H1 (cell line): ENCODE measurements around the gene ARMC12. TPM values are rescaled to one million over a fixed set of nuclear protein-coding genes. Genes with fewer than 3 reads are reported as not detected.

Experiments used
- CTCF ChIA-PET: fragments of 300-600 bp; sonication (Branson Sonifier 250); formaldehyde crosslinking; loops from one replicate; lab custom pipeline; 2021; ENCODE audit not compliant: partially characterized antibody; lab: Charles Lee
- POLR2A ChIA-PET: fragments of 300-600 bp; sonication (Branson Sonifier 250); formaldehyde crosslinking; loops from one replicate; lab custom pipeline; 2021; ENCODE audit warnings: inconsistent platforms; ENCODE audit not compliant: partially characterized antibody; lab: Charles Lee
- DNase-seq, 2 experiments: peaks; one replicate each; pipeline versions ENCODE4 v3.0.0 to v3.0.0-alpha.2; 2010 to 2022; ENCODE audit warnings: low spot score in 2 of 2, low read depth in 1 of 2, mixed read lengths in 1 of 2
- FAIRE-seq: peaks from 2 replicates; lab custom pipeline; 2011; peaks lifted over from hg19 to GRCh38; lab: Jason Lieb, UNC
- H2AFZ ChIP-seq: 2 replicates; pipeline ENCODE4 v1.8.1; 2012; ENCODE audit warnings: low read length, inconsistent platforms
- H2AK5ac ChIP-seq: 2 replicates; pipeline ENCODE4 v1.6.1; 2013; ENCODE audit warnings: low read depth, low read length
- H2BK120ac ChIP-seq: replicated peaks from 2 replicates; pipeline ENCODE3; 2013; ENCODE audit warnings: low read depth, low read length, inconsistent platforms
- H2BK12ac ChIP-seq: 2 replicates; pipeline ENCODE4 v1.6.1; 2013; ENCODE audit warnings: low read depth, low read length
- H2BK15ac ChIP-seq: 2 replicates; pipeline ENCODE4 v1.6.1; 2013; ENCODE audit warnings: low read length
- H2BK20ac ChIP-seq: 2 replicates; pipeline ENCODE4 v1.6.1; 2013; ENCODE audit warnings: low read length
- H2BK5ac ChIP-seq: 2 replicates; pipeline ENCODE4 v1.6.1; 2013; ENCODE audit warnings: low read depth, low read length
- H3K14ac ChIP-seq: 2 replicates; pipeline ENCODE4 v1.6.1; 2013; ENCODE audit warnings: inconsistent platforms; ENCODE audit not compliant: insufficient read length
- H3K18ac ChIP-seq: 2 replicates; pipeline ENCODE4 v1.6.1; 2013; ENCODE audit warnings: low read length; ENCODE audit errors: extremely low read depth
- H3K23ac ChIP-seq: 2 replicates; pipeline ENCODE4 v1.6.1; 2013; ENCODE audit warnings: inconsistent platforms; ENCODE audit not compliant: insufficient read length
- H3K23me2 ChIP-seq: 2 replicates; pipeline ENCODE4 v1.6.1; 2013; ENCODE audit warnings: low read depth, low read length
- H3K27ac ChIP-seq: 2 replicates; pipeline ENCODE4 v1.6.1; 2011; ENCODE audit warnings: low read depth, low read length, inconsistent platforms
- H3K27me3 ChIP-seq, 4 experiments: replicated peaks in 1 of 4; 1 replicate in 1 of 4; 2 replicates in 3 of 4; pipeline versions ENCODE4 v1.6.1 to v1.8.1; 2011 to 2013; ENCODE audit warnings: low read length in 3 of 4, mild to moderate bottlenecking in 3 of 4, inconsistent platforms in 2 of 4, mixed read lengths in 2 of 4, moderate library complexity in 1 of 4; ENCODE audit not compliant: control insufficient read depth in 3 of 4, insufficient read depth in 3 of 4; ENCODE audit errors: extremely low read depth in 1 of 4
- H3K36me3 ChIP-seq, 4 experiments: 2 replicates each; pipeline versions ENCODE4 v1.6.1 to v1.8.1; 2011 to 2013; ENCODE audit warnings: mild to moderate bottlenecking in 4 of 4, low read length in 3 of 4, moderate library complexity in 2 of 4, control low read depth in 1 of 4, inconsistent platforms in 1 of 4; ENCODE audit not compliant: insufficient read depth in 4 of 4, control insufficient read depth in 2 of 4
- H3K4ac ChIP-seq: replicated peaks from 2 replicates; pipeline ENCODE3; 2013; ENCODE audit warnings: low read length, low read depth, mixed read lengths, inconsistent platforms; ENCODE audit not compliant: insufficient read length
- H3K4me1 ChIP-seq, 4 experiments: replicated peaks in 1 of 4; 1 replicate in 1 of 4; 2 replicates in 3 of 4; pipeline versions ENCODE4 v1.6.1 to v1.8.1; 2011 to 2013; ENCODE audit warnings: low read length in 3 of 4, inconsistent platforms in 2 of 4, mixed read lengths in 1 of 4; ENCODE audit not compliant: insufficient read depth in 4 of 4, control insufficient read depth in 3 of 4
- H3K4me2 ChIP-seq, 2 experiments: 2 replicates each; pipeline versions ENCODE4 v1.6.1 to v1.8.1; 2011 to 2013; ENCODE audit warnings: low read depth in 2 of 2, low read length in 2 of 2, control low read depth in 1 of 2, inconsistent platforms in 1 of 2, mild to moderate bottlenecking in 1 of 2; ENCODE audit not compliant: insufficient read depth in 1 of 2
- H3K4me3 ChIP-seq, 4 experiments: fragments of 200-600, 300-600 bp in 1 of 4; sonication (generic), shearing (Covaris generic), sonication (Bioruptor Twin) in 1 of 4; 2 replicates each; pipeline versions ENCODE4 v1.5.1 to v1.8.1; 2011 to 2016; ENCODE audit warnings: low read length in 4 of 4, low read depth in 3 of 4, control low read depth in 2 of 4, inconsistent platforms in 2 of 4, mild to moderate bottlenecking in 2 of 4, mixed read lengths in 1 of 4, moderate library complexity in 1 of 4; ENCODE audit not compliant: insufficient read depth in 2 of 4; ENCODE audit errors: extremely low read depth in 1 of 4
- H3K56ac ChIP-seq: replicated peaks from 2 replicates; pipeline ENCODE3; 2013; ENCODE audit warnings: low read depth, mild to moderate bottlenecking, mixed read lengths, low read length, inconsistent platforms; ENCODE audit not compliant: insufficient read length
- H3K79me1 ChIP-seq: 2 replicates; pipeline ENCODE4 v1.6.1; 2013; ENCODE audit warnings: low read depth, low read length, control low read depth
- H3K79me2 ChIP-seq, 2 experiments: 2 replicates each; pipeline versions ENCODE4 v1.6.1 to v1.8.1; 2012 to 2013; ENCODE audit warnings: low read length in 2 of 2, mild to moderate bottlenecking in 2 of 2, inconsistent platforms in 1 of 2; ENCODE audit not compliant: insufficient read depth in 2 of 2, control insufficient read depth in 1 of 2
- H3K9ac ChIP-seq, 4 experiments: replicated peaks in 1 of 4; 1 replicate in 1 of 4; 2 replicates in 3 of 4; pipeline versions ENCODE4 v1.6.1 to v1.8.1; 2011 to 2013; ENCODE audit warnings: low read depth in 3 of 4, low read length in 3 of 4, control low read depth in 2 of 4, mild to moderate bottlenecking in 2 of 4, moderate library complexity in 2 of 4, inconsistent platforms in 1 of 4; ENCODE audit errors: extremely low read depth in 1 of 4
- H3K9me3 ChIP-seq, 2 experiments: 2 replicates each; pipeline versions ENCODE4 v1.6.1 to v1.8.1; 2012 to 2013; ENCODE audit warnings: mild to moderate bottlenecking in 2 of 2, moderate library complexity in 2 of 2, control low read depth in 1 of 2, inconsistent platforms in 1 of 2, low read depth in 1 of 2, low read length in 1 of 2, mixed read lengths in 1 of 2; ENCODE audit not compliant: insufficient read depth in 2 of 2
- H4K20me1 ChIP-seq, 2 experiments: replicated peaks in 1 of 2; 2 replicates each; pipeline versions ENCODE3 to v1.8.1; 2011 to 2013; ENCODE audit warnings: inconsistent platforms in 2 of 2, low read length in 2 of 2, mild to moderate bottlenecking in 1 of 2; ENCODE audit not compliant: insufficient read depth in 2 of 2, control insufficient read depth in 1 of 2
- H4K5ac ChIP-seq: 2 replicates; pipeline ENCODE4 v1.6.1; 2013; ENCODE audit warnings: low read length, low read depth, mixed read lengths, inconsistent platforms; ENCODE audit not compliant: insufficient read length
- H4K8ac ChIP-seq: 2 replicates; pipeline ENCODE4 v1.8.0; 2013; ENCODE audit warnings: mild to moderate bottlenecking, moderate library complexity, low read length, inconsistent platforms; ENCODE audit not compliant: insufficient read depth; ENCODE audit errors: extremely low read depth
- H4K91ac ChIP-seq: replicated peaks from 2 replicates; pipeline ENCODE3; 2013; ENCODE audit warnings: low read length, mixed read lengths, inconsistent platforms; ENCODE audit not compliant: insufficient read length
- ASH2L ChIP-seq: fragments of 200-600, 300-600 bp; sonication (generic); IDR thresholded peaks from one replicate; pipeline ENCODE4 v1.7.1; 2017; ENCODE audit warnings: low read length
- CEBPB ChIP-seq: IDR thresholded peaks from 2 replicates; pipeline ENCODE4 v1.6.1; 2012; ENCODE audit warnings: low read depth, low read length
- JUN ChIP-seq: IDR thresholded peaks from 2 replicates; pipeline ENCODE4 v1.6.1; 2011; ENCODE audit warnings: low read depth, mild to moderate bottlenecking, improper control_type of control experiment, low read length
- RBBP5 ChIP-seq: IDR thresholded peaks from 2 replicates; pipeline ENCODE4 v1.7.1; 2012; ENCODE audit warnings: low read depth, mild to moderate bottlenecking, inconsistent platforms, low read length, moderate library complexity, borderline replicate concordance
- SIN3A ChIP-seq, 2 experiments: IDR thresholded peaks in 1 of 2; conservative IDR thresholded peaks in 1 of 2; 2 replicates each; pipeline ENCODE4 v1.6.1; 2011 to 2012; ENCODE audit warnings: low read length in 2 of 2, improper control_type of control experiment in 1 of 2, low read depth in 1 of 2, mild to moderate bottlenecking in 1 of 2
- WGBS, 2 experiments: shearing (Covaris generic) in 1 of 2; methylation state at CpG; one replicate each; pipeline versions ENCODE4 v1.1.6 to v1.1.7; 2013 to 2015; ENCODE audit warnings: low lambda C conversion rate in 2 of 2, mixed read lengths in 2 of 2, inconsistent platforms in 1 of 2, low coverage in 1 of 2, missing lambda C conversion rate in 1 of 2; ENCODE audit not compliant: insufficient replicate concordance in 2 of 2, insufficient coverage in 1 of 2, insufficient read length in 1 of 2; ENCODE audit errors: extremely low coverage in 1 of 2, missing lambda C conversion rate in 1 of 2; 5-methylcytosine and 5-hydroxymethylcytosine counted together
- polyA plus RNA-seq, 7 experiments: library from polyadenylated mRNA; depleted of rRNA in 3 of 7; stranded (reverse) in 5 of 7; unstranded in 2 of 7; fragments of >200 nt in 5 of 7; fragments of 200-250 nt in 2 of 7; gene quantifications; 1 replicate in 5 of 7; 2 replicates in 1 of 7; 4 replicates in 1 of 7; pipeline versions ENCODE4 v1.2.1 to v1.2.3, GENCODE V29; 2011 to 2013; ENCODE audit warnings: missing spikeins in 2 of 7, mixed read lengths in 2 of 7
- total RNA-seq: library from RNA; stranded (reverse); fragmentation: NEBNext Ultra II Directional; extraction: Animal tissue kit (Norgen Biotek cat#: 25700); gene quantifications from 2 replicates; pipeline ENCODE4 v1.2.1, GENCODE V29; 2021

The ARMC12 gene
- total and polyA plus RNA-seq, 2 of the 8 experiments (the other 6 are each of a cell fraction or from before 2014, with no cell fraction given) = 0.86 to 3.7 TPM

GRCh38 chr6:35790683-35791082, 53.9 kb downstream of the ARMC12 start:
- ChIA-PET POLR2A (interaction anchor here (0.7 to 1.0 kb wide), 2 partner anchors 26 to 27 kb away, joined by 3 to 6 read pairs; no protein-coding TSS in a partner anchor), CTCF (interaction anchor here (1.2 kb wide), 1 partner anchor 11 kb away, joined by 3 read pairs; no protein-coding TSS in a partner anchor)
- Histone ChIP-seq H4K20me1 (no peaks in the 10 kb centered on the region), H3K56ac (no peak overlapping the region), H3K36me3 (no peaks in the 10 kb centered on the region), H4K5ac (no peak overlapping the region), H3K23ac (no peak overlapping the region), H2BK5ac (no peak overlapping the region), H3K23me2 (no peaks in the 10 kb centered on the region), H2BK12ac (no peak overlapping the region), H3K79me1 (no peaks in the 10 kb centered on the region), H2BK15ac (no peak overlapping the region), H3K4me3 (no peak overlapping the region), H3K27ac (no peak overlapping the region), H4K91ac (no peak overlapping the region), H2BK20ac (no peak overlapping the region), H3K9ac (no peak overlapping the region), H3K14ac (no peak overlapping the region), H3K18ac (no peak overlapping the region), H3K79me2 (no peaks in the 10 kb centered on the region), H3K4me1 (peaks cover 0 to 5% (median 0%) of the 10 kb centered on the region in 4 experiments; a peak in 2 of 7 replicates), H2BK120ac (no peak overlapping the region), H3K27me3 (no peaks in the 10 kb centered on the region), H2AK5ac (no peak overlapping the region), H3K4ac (no peak overlapping the region), H3K4me2 (no peak overlapping the region), H3K9me3 (no peaks in the 10 kb centered on the region), H4K8ac (no peak overlapping the region), H2AFZ (no peak overlapping the region)
- WGBS, 2 experiments = 87% methylated on average over 5 of the region's 5 CpGs; no CpG with 5 or more reads in 1 of the 2 experiments
- DNase-seq (no peak), FAIRE-seq (no peak)
- TF ChIP-seq CEBPB = peak; percentile 62
- TF ChIP-seq RBBP5 = no peak
- no peak for TF ChIP-seq JUN
- TF ChIP-seq ASH2L = no peak
- no peak for TF ChIP-seq SIN3A (conservative IDR thresholded peaks at IDR 0.05 in 1 of 2, IDR thresholded peaks at IDR 0.05 in 1 of 2; ENCODE audit: low read depth in 1 of 2, low read length in 2 of 2)
